Endothelial cell of umbilical vein (primary cell): ENCODE data around the gene SETD3.

Experiments
- EZH2 ChIP-seq: IDR thresholded peaks from 2 replicates; pipeline ENCODE4 v1.6.1; 2012; ENCODE audit warnings: borderline replicate concordance, low read depth, mild to moderate bottlenecking, moderate library complexity, low read length, inconsistent platforms; ENCODE audit not compliant: severe bottlenecking
- JUN ChIP-seq: IDR thresholded peaks from 2 replicates; pipeline ENCODE4 v1.6.1; 2011; ENCODE audit warnings: borderline replicate concordance, low read depth; ENCODE audit not compliant: insufficient read length, insufficient read depth
- MYC ChIP-seq: IDR thresholded peaks from one replicate; pipeline ENCODE4 v1.6.1; 2011; ENCODE audit warnings: mild to moderate bottlenecking, low read depth, low read length
- POLR2A ChIP-seq: IDR thresholded peaks from 2 replicates; pipeline ENCODE4 v1.6.1; 2012; ENCODE audit warnings: low read depth, mild to moderate bottlenecking, control low read depth, low read length
- POLR2AphosphoS5 ChIP-seq: IDR thresholded peaks from 2 replicates; pipeline ENCODE4 v1.6.1; 2012; ENCODE audit warnings: low read depth, mild to moderate bottlenecking, control low read depth, low read length, moderate library complexity; ENCODE audit not compliant: insufficient read depth
- TF ChIP-seq, protein P1 (sequence below), 2 donors: IDR thresholded peaks; 1 replicate in 1 of 2; 2 replicates in 1 of 2; pipeline ENCODE4 v1.5.1; 2011; ENCODE audit warnings: low read length in 2 of 2, mild to moderate bottlenecking in 2 of 2, moderate library complexity in 2 of 2, control low read depth in 1 of 2, inconsistent platforms in 1 of 2, low read depth in 1 of 2; ENCODE audit not compliant: insufficient read depth in 1 of 2; ENCODE audit errors: extremely low read depth in 1 of 2
- TF ChIP-seq, protein P2 (sequence below): IDR thresholded peaks from 2 replicates; pipeline ENCODE4 v1.6.1; 2011; ENCODE audit not compliant: insufficient read depth, insufficient read length

DNA sequence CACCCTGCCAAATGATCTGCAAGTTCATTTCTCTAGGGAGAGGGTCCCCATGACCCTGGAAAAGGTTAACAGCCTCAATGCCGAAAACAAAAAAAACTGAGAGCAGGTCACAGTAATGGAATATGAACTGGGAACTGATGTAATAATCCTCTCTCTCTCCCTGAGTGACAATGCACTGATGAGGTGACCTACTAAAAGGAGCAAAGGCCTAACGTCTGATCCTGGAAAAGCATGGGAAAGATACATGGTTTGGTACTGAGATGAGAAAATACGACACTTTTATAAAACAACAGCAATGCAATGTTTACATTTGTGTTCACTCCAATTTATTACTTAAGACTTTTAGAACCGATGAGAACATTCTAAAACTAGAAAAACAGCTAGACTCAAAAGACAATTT, 27.7 kb downstream of the SETD3 start:
- no peak for TF ChIP-seq POLR2A
- TF ChIP-seq, protein P1, sequence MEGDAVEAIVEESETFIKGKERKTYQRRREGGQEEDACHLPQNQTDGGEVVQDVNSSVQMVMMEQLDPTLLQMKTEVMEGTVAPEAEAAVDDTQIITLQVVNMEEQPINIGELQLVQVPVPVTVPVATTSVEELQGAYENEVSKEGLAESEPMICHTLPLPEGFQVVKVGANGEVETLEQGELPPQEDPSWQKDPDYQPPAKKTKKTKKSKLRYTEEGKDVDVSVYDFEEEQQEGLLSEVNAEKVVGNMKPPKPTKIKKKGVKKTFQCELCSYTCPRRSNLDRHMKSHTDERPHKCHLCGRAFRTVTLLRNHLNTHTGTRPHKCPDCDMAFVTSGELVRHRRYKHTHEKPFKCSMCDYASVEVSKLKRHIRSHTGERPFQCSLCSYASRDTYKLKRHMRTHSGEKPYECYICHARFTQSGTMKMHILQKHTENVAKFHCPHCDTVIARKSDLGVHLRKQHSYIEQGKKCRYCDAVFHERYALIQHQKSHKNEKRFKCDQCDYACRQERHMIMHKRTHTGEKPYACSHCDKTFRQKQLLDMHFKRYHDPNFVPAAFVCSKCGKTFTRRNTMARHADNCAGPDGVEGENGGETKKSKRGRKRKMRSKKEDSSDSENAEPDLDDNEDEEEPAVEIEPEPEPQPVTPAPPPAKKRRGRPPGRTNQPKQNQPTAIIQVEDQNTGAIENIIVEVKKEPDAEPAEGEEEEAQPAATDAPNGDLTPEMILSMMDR (IDR thresholded peaks at IDR 0.05; ENCODE audit: extremely low read depth in 1 of 2, insufficient read depth in 1 of 2, low read depth in 1 of 2, low read length in 2 of 2): no peak
- TF ChIP-seq POLR2AphosphoS5: no peak
- no peak for TF ChIP-seq EZH2
- TF ChIP-seq, protein P2, sequence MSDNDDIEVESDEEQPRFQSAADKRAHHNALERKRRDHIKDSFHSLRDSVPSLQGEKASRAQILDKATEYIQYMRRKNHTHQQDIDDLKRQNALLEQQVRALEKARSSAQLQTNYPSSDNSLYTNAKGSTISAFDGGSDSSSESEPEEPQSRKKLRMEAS: no peak
- TF ChIP-seq JUN: no peak
- no peak for TF ChIP-seq MYC
